Testis (tissue), 3 donors: ENCODE measurements around the gene EZH2. TPM values are rescaled to one million over a fixed set of nuclear protein-coding genes. Genes with fewer than 3 reads are reported as not detected.

Experiments used
- DNase-seq: peaks from one replicate; pipeline ENCODE4 v3.0.0-alpha.2; 2019
- H3K27ac ChIP-seq, 2 donors: fragments of 200-600 bp; sonication (generic); one replicate each; pipeline ENCODE4 v1.5.1; 2019
- H3K27me3 ChIP-seq: fragments of 200-600 bp; sonication (generic); one replicate; pipeline ENCODE4 v1.5.1; 2019
- H3K36me3 ChIP-seq: fragments of 200-600 bp; sonication (generic); one replicate; pipeline ENCODE4 v1.5.1; 2017; ENCODE audit warnings: low read depth; ENCODE audit errors: missing control alignments
- H3K4me1 ChIP-seq: fragments of 200-600 bp; sonication (generic); one replicate; pipeline ENCODE4 v1.5.1; 2019
- H3K4me3 ChIP-seq, 2 donors: fragments of 200-600 bp; sonication (generic); one replicate each; pipeline ENCODE4 v1.5.1; 2017 to 2019
- H3K9me3 ChIP-seq: fragments of 200-600 bp; sonication (generic); one replicate; pipeline ENCODE4 v1.5.1; 2017
- CTCF ChIP-seq, 3 experiments: fragments of 450-650 bp in 2 of 3; fragments of 200-600 bp in 1 of 3; sonication (generic) in 1 of 3; IDR thresholded peaks; one replicate each; pipeline ENCODE4 v1.5.1; 2016 to 2019; ENCODE audit warnings: antibody characterized with exemption in 3 of 3, mild to moderate bottlenecking in 2 of 3, moderate library complexity in 1 of 3
- POLR2A ChIP-seq: fragments of 450-650 bp; IDR thresholded peaks from one replicate; pipeline ENCODE4 v1.6.1; 2017; ENCODE audit warnings: antibody characterized with exemption, mild to moderate bottlenecking, moderate library complexity
- WGBS, 2 donors: methylation state at CpG; one replicate each; pipeline ENCODE4 v1.1.5; 2018; 5-methylcytosine and 5-hydroxymethylcytosine counted together
- intact Hi-C: fragments of 100-400 bp; cut with DNase I; formaldehyde crosslinking; loops from one replicate; pipeline ENCODE4 v1.15.1; 2023; ENCODE audit warnings: low total_unique reads
- polyA plus RNA-seq: library from polyadenylated mRNA; stranded (reverse); fragments of 350-450 nt; fragmentation: Illumina TruSeq; extraction: RNeasy Lipid Tissue Mini Kit (QIAGEN cat#74804); gene quantifications from one replicate; pipeline ENCODE4 v1.2.3, GENCODE V29; 2014; ENCODE audit warnings: low read depth, low replicate concordance; ENCODE audit not compliant: insufficient read depth
- total RNA-seq, 2 donors: library from RNA; depleted of rRNA; stranded (reverse); fragments of >200 nt; gene quantifications; one replicate each; pipeline ENCODE4 v1.2.3, GENCODE V29; 2016

The EZH2 gene
- total and polyA plus RNA-seq, 3 donors from 2014 or later: 27.0 to 60.3 (median 36.0) TPM

DNA sequence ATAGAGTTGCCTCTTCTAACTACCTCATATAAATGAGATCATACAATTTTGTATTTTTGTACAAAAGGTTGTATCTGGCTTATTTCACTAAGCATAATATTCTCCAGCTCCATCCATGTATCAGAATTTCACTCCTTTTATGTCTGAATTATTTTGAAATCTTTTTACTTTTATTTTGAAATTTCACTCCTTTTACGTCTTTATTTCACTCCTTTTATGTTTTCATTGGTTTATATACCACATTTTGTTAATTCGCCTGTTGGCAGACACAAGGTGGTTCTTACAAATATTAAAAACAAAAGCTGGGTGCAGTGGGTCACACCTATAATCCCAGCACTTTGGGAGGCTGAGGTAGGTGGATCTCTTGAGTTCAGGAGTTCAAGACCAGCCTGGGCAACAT is 5.8 kb downstream of the EZH2 start:
- no peak overlapping the region for H3K4me3 ChIP-seq
- H3K27ac ChIP-seq: no peak overlapping the region
- H3K9me3 ChIP-seq: no peaks in the 10 kb centered on the region
- no peaks in the 10 kb centered on the region for H3K27me3 ChIP-seq
- intact Hi-C loops: no loop called here
- no peaks in the 10 kb centered on the region for H3K4me1 ChIP-seq
- 92 to 95% methylated on average over 2 of the region's 2 CpGs for whole genome bisulfite sequencing, 2 donors
- no peak for DNase-seq
- TF ChIP-seq CTCF (IDR thresholded peaks at IDR 0.05) (no peak), POLR2A (no peak)
- no peaks in the 10 kb centered on the region for H3K36me3 ChIP-seq

- 68 to 72% methylated on average over 1 of the region's 1 CpG for WGBS, 2 donors
- TF ChIP-seq CTCF (IDR thresholded peaks at IDR 0.05): no peak
- no peak for TF ChIP-seq POLR2A
- H3K27ac ChIP-seq: no peak overlapping the region
- no peak for DNase-seq
- no peaks in the 10 kb centered on the region for H3K9me3 ChIP-seq
- intact Hi-C loops: no loop called here
- no peak overlapping the region for H3K4me3 ChIP-seq
- no peaks in the 10 kb centered on the region for H3K36me3 ChIP-seq
- no peaks in the 10 kb centered on the region for H3K27me3 ChIP-seq
- H3K4me1 ChIP-seq: no peaks in the 10 kb centered on the region
Measured at GRCh38 chr7:148877517-148877916, 6.6 kb downstream of the EZH2 start.

DNA sequence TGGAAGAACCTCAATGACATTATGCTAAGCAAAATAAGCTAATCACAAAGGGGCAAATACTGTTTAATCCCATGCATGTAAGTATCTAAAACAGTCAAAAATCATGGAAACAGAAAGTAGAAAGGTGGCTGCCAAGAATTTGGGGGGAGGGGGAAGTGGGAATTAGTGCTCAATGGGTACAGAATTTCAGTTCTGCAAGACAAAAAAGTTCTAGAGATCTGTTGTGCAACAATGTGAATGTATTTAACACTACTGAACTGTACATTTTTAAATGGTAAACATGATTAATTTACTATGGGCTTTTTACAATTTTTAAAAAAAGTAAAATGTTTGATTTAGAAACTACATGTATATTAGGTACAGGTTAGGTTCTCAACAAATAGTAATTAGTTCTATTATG is 11.9 kb downstream of the EZH2 start:
- Histone ChIP-seq H3K4me1 (no peaks in the 10 kb centered on the region), H3K27ac (no peak overlapping the region), H3K27me3 (no peaks in the 10 kb centered on the region), H3K36me3 (no peaks in the 10 kb centered on the region), H3K9me3 (no peaks in the 10 kb centered on the region), H3K4me3 (no peak overlapping the region)
- TF ChIP-seq POLR2A (no peak), CTCF (IDR thresholded peaks at IDR 0.05) (no peak)
- intact Hi-C loops: no loop called here
- no peak for DNase-seq

- intact Hi-C loops: no loop called here
- Histone ChIP-seq H3K27me3 (no peaks in the 10 kb centered on the region), H3K27ac (no peak overlapping the region), H3K9me3 (no peaks in the 10 kb centered on the region), H3K36me3 (no peaks in the 10 kb centered on the region), H3K4me3 (no peak overlapping the region), H3K4me1 (no peaks in the 10 kb centered on the region)
- TF ChIP-seq CTCF (IDR thresholded peaks at IDR 0.05) (no peak), POLR2A (no peak)
- no peak for DNase-seq
- 87 to 98% methylated on average over 5 of the region's 5 CpGs for WGBS, 2 donors
Measured at GRCh38 chr7:148871551-148871950, 12.5 kb downstream of the EZH2 start.

GRCh38 chr7:148871030-148871429 is 13.1 kb downstream of the EZH2 start:
- Histone ChIP-seq H3K36me3 (no peaks in the 10 kb centered on the region), H3K9me3 (no peaks in the 10 kb centered on the region), H3K4me3 (no peak overlapping the region), H3K4me1 (no peaks in the 10 kb centered on the region), H3K27ac (no peak overlapping the region), H3K27me3 (no peaks in the 10 kb centered on the region)
- WGBS, 2 donors: 88 to 91% methylated on average over 3 of the region's 3 CpGs
- no peak for DNase-seq
- intact Hi-C loops: no loop called here
- TF ChIP-seq CTCF (IDR thresholded peaks at IDR 0.05) (no peak), POLR2A (no peak)
